NCI-H526 (cell line): Measurements from ENCODE around the gene FIGLA.

Experiments used
- DNase-seq, 2 experiments: peaks; one replicate each; lab custom pipeline; 2025; lab: John Stamatoyannopoulos, UW

The FIGLA gene, protein sequence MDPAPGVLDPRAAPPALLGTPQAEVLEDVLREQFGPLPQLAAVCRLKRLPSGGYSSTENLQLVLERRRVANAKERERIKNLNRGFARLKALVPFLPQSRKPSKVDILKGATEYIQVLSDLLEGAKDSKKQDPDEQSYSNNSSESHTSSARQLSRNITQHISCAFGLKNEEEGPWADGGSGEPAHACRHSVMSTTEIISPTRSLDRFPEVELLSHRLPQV

DNA sequence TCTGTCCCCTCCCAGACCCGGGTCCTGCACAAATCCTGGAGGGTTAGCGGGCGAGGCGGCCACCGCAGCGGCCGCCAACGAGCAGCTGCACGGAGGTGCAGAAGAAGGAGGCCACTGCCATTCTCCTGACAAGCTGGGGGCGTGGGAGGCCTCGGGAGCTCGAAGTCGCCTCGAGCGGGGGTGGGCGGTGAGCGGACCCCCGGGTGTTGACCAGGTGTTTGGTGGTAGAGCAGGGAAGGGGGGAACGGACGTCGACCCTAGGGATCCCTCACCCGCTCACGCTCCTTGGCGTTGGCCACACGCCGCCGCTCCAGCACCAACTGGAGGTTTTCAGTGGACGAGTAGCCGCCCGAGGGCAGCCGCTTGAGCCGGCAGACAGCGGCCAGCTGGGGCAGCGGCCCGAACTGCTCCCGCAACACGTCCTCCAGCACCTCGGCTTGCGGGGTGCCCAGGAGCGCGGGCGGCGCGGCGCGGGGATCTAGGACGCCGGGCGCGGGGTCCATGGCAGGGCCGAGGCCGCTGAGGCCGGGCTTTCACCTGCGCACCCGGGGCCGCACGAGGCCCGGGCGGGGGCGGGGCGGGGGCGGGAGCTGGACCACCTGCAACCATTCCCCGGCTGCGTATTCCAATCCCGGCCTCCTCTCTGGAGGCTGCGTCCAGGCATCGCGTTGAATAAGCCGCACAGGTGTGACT lies at the start of gene FIGLA:
Gene FIGLA (minus strand): TSS at position 508 of the 693 bp plus-strand sequence. CDS start 5 bp downstream, at position 503.
- peak in 1 of 2 experiments; percentile 60 for DNase-seq

DNA sequence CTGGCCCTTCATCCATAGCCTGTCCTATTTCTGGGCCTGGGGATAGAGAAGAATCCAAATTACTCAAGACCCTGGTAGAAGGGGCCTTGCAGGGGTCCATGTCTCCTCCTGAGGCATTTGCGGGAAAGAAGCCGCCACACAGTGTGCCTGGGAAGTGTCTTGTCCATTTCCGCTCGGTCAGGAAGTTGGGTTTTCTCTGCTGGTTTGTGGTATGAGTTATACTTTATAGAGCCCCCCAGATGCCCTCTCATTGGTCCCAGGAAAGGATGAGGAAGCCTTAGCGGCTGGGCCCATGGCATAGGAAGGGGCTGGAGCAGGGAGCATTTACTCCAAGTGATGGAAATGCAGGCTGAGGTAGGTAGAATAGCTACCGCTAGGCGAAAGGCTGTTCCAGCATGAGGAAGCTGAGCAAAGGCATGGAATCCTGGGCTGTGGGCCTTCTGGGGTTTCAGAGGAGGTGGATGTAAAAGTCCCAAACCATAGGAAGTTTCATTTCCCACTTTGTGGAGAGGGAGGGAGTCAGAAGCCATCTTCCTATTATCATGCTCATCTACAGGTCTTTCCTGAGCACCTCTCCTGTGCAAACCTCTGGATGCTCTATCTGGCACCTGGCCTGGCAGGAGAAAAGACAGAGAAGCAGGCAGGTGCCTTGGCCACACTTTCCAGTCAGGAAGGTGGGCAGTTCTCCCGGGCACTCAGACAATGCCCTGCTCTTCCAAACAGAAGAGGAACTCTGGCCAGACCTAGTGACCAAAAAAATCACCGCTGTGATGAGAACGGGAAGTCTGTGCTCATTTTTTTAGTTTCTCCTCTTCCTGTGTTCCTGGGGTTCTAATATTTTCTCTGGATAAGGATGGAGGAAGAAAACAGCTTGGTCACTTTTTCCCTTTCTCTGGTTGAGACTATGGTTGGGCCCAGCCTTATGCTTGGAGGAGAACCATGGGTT lies 47.8 kb upstream of the FIGLA start:
- no peak for DNase-seq

DNA sequence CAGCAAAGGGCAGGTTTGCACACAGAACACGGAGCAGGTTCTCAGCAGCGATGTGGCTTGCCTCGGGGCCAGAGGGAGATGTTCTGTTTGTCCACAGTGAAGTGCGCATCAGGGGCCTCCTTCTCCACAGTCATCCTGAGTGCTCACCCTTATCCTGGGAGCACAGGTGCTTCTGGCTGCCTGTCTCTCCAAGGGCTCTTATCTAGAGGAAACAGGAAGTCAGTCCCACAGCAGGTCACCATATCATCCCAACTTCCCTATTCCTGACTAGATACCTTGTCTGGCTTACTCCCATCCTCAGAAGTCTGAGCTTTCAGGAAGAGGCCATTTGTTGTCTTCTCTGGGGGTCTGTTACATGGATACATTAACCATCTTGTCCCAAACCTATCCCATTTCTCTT lies 45.2 kb upstream of the FIGLA start, which contains the start of gene CD207:
Gene CD207 (minus strand): TSS at position 174 of the 400 bp plus-strand sequence. CDS start 40 bp downstream, at position 134.
- DNase-seq, result no peak

DNA sequence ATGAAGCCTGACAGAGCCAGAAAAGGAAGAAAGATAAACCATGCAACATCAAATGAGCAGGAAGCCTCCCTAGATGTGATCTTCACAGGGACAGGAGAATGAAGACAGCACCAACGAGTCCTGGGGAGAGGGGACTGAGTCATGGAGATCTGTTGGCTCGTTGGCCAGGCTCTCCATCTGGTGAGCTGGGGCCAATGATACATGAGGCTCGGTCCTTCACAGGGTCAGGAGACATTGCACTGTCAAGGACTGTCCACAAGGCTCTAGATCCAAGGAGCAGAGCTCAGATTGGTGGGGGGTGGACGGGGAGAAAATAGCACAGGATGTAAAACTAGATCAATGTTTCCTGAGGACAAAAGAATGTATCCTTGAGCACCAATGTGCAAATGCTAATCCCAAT lies 44.4 kb upstream of the FIGLA start:
- no peak for DNase-seq

DNA sequence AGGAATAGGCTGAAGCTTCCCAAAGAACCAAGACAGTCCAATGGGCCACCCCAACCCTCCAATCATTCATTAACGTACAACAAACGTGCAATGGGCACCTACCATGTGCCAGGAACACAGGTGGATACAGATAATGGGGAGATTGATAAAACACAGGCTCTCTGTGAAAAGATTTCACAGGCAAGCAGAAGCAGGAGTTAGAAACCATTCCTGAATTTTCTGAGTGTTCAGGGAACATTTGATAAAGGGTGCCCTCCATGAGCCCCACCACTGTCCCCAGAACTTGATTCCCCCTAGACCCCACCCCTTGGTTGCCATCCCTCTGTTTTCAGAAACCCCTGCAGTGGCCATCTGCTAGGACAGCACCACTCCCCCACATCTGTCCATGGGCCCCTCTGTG lies 43.7 kb upstream of the FIGLA start:
- no peak for DNase-seq

DNA sequence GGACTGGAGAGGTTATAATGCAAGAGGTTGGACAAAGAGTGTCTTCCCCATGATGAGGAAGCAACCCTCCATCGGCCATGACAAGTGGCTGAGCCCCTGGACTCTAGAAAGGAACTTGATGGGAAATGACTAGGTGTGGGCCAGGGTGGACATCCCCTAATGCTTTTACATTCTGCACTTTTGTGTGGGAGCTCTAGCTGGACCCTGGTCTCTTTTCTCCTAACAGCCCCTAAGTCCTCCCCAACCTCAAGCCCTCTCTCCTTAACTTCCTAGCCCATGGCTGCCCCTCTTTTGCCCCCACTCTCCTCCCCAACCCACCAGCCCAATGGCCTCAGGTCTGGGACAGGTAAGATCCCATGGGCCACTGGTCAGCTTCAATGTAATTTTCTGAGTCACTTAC lies 42.8 kb upstream of the FIGLA start:
- no peak for DNase-seq

DNA sequence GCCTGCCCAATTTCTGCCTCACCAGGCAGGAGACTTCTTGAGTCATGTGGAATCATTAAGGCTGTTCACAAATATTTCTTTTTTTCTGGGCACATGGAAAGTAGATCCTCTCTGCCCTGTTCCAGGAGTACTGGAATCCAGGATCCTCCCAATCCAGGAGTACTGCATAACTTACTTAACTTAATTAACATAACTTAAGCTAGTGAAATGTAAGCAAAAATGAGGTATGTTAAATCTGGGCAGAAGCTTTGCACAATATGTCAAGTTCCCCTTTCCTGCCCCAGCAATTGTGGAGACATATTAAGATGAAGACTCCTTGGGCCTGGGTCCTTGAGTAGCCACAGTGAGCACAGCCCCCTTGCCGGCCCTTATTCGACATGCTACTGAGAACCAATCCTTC lies 41.9 kb upstream of the FIGLA start:
- no peak for DNase-seq

DNA sequence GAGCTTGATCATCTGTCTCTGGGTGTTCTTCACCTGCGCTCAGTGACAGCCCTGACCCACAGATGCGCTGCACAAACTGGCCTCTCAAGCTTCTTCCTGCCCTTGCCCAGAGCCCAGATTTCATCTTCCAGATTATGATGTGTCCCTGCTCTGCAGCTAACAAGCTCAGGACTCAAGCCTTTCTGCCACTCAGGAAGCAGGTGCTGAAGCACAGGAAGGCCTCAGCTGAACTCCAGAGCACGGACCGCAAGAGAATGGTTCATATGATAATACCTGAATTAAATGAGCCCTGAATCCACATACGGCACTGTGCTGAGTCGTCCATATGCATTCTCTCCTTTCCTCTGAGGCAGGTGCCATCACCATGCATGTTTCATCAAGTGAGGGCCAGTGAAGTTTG lies 41.4 kb upstream of the FIGLA start:
- DNase-seq, result no peak

DNA sequence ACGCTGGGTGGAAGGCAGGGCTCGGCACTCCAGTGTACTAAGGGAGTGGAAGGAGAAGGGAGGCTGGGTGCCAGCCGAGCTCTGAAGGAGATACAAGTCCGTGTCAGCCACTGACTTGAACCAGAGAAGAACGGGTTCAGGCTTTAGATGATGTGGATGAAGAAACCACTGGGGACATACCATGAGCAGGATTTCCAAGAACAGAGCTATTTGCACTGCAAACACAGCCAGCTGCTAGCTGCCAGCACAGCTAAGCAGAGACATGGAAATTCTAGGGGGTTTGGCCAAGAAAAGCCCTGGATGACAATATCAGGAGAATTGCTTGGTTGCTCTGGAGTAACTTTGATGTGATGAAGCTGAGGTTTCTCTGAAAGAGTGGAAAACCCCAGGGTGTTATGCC lies 39.9 kb upstream of the FIGLA start:
- no peak for DNase-seq

DNA sequence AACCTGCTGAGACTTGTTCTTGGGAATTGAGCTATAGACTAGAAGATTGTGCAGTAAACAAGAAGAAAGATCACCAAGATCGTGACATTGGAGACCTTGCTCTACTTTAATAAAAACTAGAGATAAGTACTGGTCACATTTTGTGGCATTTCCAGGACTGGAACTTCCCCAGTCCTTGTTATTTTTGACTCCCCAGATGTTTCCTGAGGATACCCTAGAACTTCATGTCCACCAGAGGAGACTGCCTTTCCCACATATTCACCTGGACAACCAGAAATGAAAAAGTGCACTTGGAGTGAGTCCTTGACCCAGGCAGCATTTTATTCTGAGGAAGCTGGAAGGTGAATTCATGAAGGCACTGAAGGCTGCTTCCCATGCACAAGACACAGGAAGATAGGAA lies 39.5 kb upstream of the FIGLA start:
- DNase-seq, result no peak

DNA sequence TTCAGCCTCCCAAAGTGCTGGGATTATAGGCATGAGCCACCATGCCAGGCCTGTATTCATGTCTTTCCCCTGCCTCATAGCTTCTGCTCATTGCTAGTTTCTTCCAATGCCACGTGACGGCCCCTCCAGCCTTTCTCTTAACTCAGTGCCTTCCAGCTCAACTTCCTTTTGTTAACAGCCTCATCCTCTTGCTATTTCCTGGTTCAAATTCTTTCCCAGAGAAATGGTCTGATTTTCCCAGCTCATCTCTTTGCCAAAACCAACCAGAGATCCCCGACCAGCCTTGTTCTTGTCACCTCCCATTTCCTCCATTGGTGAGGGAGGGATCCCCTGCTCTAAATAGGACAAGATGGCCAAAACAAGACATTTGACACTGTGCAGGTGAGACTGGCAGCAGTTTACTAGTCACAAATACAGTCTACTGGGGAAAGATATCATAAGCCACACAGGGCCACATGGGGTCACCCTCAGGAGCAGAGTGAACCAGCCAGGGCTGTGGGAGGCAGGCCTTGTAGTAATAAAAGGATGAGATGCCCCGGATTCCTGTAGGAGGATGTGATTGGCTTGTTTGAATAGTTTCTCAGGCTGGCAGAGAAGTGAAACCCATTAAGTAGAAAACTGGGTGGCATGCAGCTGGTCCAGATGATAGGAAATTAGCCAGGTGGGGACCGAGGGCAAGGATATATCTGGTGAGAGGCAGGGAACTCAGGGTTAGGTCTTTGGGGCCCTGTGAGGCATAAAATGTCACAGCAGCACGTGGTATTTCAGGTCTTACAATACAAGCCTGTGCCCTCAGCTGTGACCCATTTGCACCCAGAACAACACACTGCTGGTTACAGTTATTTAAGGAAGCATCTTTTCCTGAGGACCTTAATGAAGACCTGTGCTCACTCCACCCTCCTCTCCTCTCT lies 38.7 kb upstream of the FIGLA start:
- no peak for DNase-seq

DNA sequence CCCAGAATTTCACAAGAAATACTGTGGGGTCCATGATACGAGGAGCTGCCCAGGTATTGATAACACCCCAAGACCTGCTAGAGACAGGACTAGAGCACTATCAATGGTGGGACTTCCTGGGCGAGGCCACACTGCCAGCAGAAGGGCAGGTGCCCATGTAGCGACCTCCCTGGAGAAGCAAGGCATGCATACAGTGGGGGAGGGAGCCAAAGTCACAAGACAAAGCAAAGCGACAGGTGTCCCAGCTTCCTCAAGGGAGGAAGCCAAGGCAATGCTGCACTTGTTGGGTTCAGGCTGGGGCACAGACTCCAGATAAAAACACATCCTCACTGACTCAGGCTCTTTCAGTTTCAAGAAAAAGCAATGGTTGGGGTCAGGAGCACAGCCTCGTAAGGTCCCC lies 37.7 kb upstream of the FIGLA start:
- DNase-seq, result no peak

DNA sequence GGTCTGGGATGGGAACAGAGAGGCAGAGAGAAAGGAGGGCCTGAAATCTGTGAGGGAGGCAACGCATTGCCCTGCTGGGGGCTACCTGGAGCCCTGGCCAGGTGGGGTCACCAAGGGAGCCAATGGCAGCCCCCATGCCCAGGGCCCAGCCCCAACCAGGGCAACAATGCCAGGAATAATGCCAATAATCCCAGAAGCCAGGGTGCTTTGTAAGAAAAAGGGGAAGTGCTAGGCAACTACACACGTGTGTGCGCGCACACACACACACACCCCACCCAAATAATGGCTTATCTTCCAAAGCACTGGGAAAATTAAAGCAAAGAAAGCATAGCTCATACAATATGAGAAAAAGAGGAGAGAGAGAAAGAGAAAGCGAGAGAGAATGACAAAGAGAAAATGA lies 36.9 kb upstream of the FIGLA start:
- no peak for DNase-seq

DNA sequence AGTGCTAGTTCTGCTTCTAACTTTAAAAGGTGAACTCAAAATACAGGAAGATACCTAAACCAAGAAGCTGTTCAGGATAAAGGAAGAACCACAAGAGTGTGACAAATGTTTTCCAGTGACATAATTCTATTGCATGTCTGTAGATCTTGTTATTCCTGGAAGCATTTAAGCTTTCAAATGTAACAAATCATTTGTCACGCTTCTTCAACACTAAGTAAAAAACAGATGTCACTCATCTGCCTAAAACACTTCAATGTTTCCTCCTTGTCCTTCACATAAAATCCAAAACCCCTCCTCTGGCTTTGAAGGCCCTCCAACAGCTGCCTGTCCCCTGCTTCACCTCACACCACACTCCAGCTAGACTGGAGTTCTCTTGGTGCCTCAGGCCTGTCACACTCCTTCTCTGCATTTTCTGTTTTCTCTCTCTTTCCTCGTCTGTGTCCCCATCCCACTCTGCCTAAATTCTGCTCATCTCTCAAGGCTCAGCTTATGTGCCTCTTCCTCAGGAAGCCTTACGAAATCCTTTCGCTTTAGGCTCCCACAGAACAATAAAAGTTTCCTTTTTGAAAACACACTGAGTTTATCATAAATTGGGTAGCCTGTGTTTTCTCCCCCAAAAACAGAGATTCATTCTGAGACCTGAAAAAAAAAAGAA lies 36.4 kb upstream of the FIGLA start:
- no peak for DNase-seq

DNA sequence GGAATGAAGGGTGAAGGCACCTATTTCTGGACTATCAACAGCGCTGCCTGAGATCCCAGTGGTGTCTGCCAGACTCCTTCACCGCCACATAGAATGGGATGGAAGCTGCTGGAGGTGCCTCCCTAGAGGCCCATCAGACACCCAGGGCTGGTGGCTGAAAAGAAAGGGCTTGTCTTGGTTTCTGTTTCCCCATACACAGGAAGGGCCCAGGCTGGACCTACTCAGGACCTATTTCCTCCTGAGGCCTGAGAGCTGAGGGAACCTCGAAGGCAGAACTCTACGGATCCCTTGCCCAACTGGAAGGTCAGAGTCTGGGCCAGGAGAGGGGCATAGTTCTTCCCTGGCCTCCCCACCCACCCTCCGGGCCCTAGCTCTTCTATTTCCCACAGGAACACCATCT lies 32.8 kb upstream of the FIGLA start:
- no peak for DNase-seq

DNA sequence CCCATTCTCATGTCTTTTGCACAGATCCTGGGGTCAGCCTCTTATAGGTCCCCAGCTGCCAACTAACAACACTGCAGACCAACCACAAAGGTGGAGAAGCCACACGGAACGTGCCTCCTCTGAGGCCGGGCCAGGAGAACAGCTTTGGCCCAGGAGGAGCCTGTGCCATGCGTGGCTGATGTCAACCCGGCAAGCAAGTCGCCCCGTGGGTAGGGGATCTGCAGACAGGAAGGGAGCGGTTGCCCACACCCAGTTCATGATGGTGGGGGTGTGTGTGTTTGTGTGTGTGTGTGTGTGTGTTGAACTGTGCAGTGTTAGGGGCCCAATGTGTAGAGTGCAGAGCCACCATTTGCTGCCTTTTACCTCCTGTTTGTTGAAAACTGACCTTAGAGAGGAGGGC lies 32.4 kb upstream of the FIGLA start:
- DNase-seq, result no peak

DNA sequence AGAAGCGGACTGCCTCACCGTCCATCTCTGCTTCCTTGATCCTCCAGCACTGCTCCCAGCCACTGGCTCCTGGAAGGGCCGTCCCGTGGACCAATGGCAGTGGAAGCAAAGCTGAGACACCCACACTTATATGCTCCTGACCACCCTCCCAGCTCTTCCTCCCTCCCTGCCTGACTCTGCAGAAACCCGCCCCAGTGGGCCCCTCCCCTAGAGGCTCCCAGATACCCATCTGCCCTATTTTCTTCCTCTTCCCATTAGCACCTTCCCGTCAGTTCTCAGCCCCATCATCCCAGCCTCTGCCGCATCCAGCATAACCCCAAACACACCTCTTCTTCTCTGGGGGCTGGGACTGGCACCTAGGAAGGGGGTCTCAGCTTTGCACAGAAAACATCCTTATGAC lies 30.1 kb upstream of the FIGLA start, which contains the start of gene CLEC4F:
Gene CLEC4F (minus strand): TSS at position 101 of the 400 bp plus-strand sequence. CDS start 76 bp downstream, at position 25.
- no peak for DNase-seq

DNA sequence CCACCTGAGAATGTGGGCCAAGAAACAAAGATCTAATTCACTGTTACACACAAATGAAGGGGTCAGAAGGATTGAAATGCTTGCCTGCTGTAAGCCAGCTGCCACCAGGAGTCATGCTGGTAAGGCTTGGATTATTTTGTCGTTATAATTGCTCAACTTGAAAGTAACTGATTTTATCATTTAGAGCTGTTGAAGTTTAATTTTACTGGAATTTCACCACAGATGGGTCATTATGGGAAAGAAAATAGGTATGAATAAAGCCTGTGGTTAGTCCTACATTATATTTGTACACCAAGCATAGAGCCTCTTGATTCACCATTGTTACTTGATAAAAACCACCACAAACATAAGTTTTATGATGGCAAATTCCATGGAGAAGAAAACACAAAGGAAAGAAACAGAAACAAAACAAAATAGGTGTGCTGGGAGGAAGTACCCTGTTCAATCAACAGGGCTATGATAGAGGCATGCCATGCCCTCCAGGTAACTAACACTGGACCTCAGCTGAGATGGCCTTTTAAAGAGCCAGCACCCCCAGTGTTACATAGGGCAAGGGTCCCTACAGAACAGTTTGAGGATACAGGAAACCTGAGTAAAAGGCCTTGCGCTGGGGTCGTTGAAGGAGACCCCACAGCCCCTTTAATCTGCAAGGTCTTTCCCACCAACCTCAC lies 27.0 kb upstream of the FIGLA start:
- DNase-seq, result no peak

DNA sequence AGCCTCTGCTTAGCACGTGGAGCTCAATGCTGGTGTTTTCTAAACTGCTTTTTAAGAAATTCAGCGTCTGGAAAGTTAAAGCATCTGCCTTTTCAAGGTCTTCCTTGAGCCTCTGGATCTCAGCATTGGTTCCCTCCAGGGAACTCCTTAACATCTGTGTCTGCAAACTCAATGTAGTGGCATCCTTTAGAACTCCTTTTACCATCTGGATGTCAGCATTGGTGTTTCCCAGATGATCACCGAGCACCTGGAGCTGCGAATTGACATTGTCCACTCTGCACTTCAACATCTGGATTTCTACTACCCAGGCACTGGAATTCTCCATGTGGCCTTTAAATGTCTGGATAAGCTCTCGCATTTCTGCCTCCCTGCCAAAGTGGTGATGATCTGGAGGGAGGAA lies 26.3 kb upstream of the FIGLA start:
- no peak for DNase-seq
